ENCODE data around the gene ODF2. TPM values are rescaled to one million over a fixed set of nuclear protein-coding genes. Genes with fewer than 3 reads are reported as not detected.
A peak's percentile ranks its signal among the peaks of the same experiment; 100 is the strongest.

ODF2 gene
- total and polyA plus RNA-seq, 2 of the 13 experiments (the other 11 are each of a cell fraction or from before 2014, with no cell fraction given) = 9.8 to 31.3 TPM

- TF ChIP-seq KDM3A (CRISPR knock-in tag; IDR thresholded peaks at IDR 0.05; ENCODE audit: low read depth) = peak; percentile 50; the same call in 1 of the 2 replicates
- TF ChIP-seq SOX6 (IDR thresholded peaks at IDR 0.05) = no peak
- TF ChIP-seq SOX6 (CRISPR knock-in tag; IDR thresholded peaks at IDR 0.05) = peak; percentile 65
- no peak; the same call in 1 of the 2 replicates for TF ChIP-seq PITX1 (CRISPR knock-in tag; IDR thresholded peaks at IDR 0.05)
- TF ChIP-seq PHF20 (CRISPR knock-in tag; IDR thresholded peaks at IDR 0.05) = peak; percentile 89
- TF ChIP-seq BCL3 (CRISPR knock-in tag; IDR thresholded peaks at IDR 0.05) = 0 out of 2 replicates have a peak, but pooled peaks have one; percentile 50
- TF ChIP-seq UBTF (CRISPR knock-in tag; IDR thresholded peaks at IDR 0.05) = peak; percentile 79
- TF ChIP-seq ARHGAP35 (CRISPR knock-in tag; IDR thresholded peaks at IDR 0.05; ENCODE audit: borderline replicate concordance) = no peak
- no peak for TF ChIP-seq ZHX2 (IDR thresholded peaks at IDR 0.05; ENCODE audit: low read depth)
- TF ChIP-seq ZHX2 (CRISPR knock-in tag; IDR thresholded peaks at IDR 0.05; ENCODE audit: borderline replicate concordance) = no peak
- TF ChIP-seq ZNF879 (CRISPR knock-in tag; IDR thresholded peaks at IDR 0.05) = no peak; the same call in 1 of the 2 replicates
- TF ChIP-seq ZBTB33 (CRISPR knock-in tag; IDR thresholded peaks at IDR 0.05) = no peak
- TF ChIP-seq ZNF207 (IDR thresholded peaks at IDR 0.05; ENCODE audit: borderline replicate concordance) = no peak
- 0 out of 2 replicates have a peak, but pooled peaks have one; percentile 26 for TF ChIP-seq MTA1 (CRISPR knock-in tag; IDR thresholded peaks at IDR 0.05; ENCODE audit: borderline replicate concordance)
Observed at GRCh38 chr9:128504485-128505413, 48.9 kb downstream of the ODF2 start, which contains the start of gene GLE1 (continued).

Data from HepG2 (cell line).